GM19351 (cell line): ENCODE measurements around the gene NUMA1.

Experiments
- ATAC-seq: cut with Tn5 transposase; IDR thresholded peaks from one replicate; pipeline ENCODE4 v1.9.1; 2021; ENCODE audit warnings: mild to moderate bottlenecking, moderate library complexity; ENCODE audit not compliant: unreplicated experiment

Gene NUMA1

DNA sequence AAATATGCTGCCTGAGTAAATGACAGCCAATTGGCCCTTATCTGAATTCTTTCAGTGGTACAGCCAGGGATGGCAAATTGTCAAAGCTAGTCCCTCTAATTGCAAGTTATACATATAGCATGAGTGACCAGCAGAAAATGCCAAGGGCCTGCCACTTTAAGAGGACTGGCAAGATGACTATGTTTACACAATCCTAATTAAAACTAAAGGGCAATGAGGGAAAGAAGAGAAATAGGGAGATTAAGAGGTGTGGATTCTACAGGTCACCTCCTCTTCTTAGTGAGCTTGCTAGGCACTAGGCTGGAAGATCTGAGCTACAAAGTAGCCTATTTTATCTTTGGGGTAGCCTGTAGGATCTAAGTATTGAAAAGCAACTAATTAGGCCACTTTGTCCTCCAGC, 13.5 kb downstream of the NUMA1 start:
- ATAC-seq: no peak

DNA sequence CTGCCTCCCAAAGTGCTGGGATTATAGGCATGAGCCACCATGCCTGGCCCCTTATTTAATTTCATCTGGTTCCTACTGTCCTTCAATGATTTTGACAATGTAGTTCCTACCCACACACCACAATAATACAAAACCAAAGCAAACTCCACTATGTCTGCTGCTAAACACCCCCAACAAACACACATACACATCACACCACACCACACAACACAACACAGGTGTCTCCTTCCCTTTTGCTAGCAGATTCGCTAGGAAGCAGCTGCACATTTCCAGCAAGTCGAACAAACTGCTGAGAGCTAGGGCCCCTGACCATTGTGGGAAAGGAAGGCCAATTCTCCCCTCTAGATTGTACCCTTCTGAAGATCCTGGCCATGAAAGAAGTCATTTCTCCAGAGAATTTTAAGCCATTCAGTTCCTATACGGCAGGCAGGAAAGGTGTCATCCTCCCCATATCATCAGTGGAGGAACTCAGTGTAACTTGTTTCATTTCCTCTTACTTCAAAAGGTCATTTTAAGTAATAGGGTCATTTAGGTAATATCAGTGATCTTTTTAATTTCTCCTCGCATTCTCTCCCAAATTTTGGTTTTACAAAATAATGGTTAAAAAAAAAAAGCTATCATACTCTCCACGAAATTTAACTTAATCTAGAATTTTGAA, 18.5 kb downstream of the NUMA1 start:
- ATAC-seq: no peak

DNA sequence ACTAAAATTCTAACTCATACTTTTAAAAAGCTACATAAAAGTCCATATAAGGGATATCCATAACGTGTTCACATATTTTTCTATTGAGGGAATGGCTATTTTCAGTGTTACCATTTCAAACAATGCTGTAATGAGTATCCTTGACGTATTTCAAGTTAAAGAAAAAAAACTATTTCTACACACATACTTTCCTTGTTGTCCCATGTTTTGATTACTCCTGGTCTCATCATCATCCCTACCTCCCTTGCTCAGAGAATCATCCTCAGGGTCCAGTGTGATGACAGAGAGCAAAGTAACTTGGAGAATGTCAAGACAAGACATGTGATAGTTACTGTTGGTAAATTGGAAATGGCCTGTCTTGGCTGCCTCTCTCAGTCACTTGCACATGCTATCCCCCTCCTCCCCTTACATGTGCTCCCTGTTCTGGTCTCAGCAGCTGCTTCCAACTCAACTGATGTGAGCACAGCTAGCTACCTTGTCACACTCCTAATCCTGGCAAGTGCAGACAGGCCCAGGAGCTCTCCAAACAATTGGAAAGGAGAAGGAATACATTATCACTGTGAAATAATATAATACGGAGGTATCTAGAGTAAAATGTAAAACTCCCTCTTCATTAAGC, 21.8 kb downstream of the NUMA1 start:
- ATAC-seq: no peak

DNA sequence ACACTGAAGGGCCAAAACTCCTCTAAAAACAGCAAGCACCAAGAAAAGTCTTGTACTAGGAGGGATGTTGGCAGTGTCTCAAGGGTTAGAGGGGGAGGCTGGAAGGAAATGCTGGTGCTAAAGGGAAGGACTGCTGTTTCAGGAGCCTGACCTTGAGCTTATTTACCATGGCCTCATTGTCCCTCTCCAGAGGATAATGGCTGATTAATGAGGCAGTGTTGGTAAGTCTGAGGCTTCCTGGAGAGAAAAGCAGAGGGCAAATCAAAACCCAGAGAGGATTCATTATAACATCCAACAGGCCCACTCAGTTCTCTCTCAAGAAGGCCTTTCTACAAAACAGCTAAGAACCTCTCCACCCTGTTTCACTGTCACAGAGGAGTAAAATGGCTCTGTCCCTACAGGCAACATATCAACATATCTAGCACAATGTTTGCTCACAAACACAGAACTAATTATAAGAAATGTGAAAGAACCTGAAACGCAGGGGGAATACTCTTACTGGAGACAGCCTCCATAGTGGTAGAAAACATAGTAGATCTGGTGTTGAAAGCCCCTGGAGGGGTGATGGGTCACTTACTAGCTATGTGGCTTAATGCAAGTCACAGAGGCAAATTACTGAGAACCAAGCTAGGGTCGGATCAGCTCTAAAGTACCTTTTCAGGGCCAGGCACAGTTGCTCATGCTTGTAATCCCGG, 31.4 kb downstream of the NUMA1 start:
- ATAC-seq: no peak

DNA sequence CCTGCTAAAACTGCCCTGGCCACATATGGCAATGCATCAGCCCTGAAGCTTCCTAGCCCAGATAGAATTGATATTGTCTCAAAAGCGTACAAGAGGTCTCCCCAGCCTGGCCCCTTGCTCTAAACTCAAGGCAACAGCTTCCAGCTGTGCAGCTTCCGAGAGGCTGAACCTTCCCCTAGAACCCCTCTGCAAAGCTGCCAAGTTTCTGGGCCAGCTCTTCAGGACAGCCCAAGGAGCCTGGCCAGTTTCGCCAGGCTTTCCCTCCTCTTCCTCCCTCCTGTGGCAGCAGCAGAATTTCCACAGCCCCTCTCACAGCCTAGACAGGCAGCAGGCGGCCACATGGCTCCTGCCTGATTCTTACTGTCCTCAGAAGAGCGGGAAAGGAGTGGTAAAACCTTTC, 34.5 kb downstream of the NUMA1 start:
- ATAC-seq: no peak

DNA sequence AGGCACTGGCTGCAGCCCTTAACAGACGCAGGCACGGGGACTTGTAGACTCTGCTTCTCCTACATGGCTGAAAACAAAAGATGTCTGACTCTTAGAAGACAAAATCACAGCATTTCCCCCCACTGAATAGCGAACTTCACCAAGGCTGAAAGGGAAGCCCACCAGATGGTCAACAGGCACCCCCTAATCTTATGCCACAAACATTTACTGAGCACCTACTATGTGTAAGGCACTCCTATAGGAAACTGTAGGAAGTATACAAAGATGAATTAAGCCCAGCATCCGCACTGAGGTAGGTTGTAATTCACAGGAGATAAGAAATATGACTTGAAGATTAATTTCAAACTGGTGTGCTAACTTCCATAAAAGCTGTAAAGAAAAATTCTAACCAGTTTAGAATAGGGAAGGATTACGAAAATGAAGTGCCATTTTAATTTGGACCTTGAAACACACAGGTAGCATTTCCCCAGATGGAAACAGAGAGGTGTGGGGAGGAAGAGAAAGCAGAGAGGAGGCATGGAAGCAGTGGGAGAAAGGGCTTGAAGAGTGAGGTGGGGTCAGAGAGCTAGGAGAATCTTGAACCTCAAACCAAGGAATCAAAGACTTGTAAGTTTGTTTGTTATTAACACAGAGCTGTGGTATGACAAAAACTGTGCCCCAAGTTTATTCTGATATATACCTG, 38.1 kb downstream of the NUMA1 start:
- ATAC-seq: no peak

DNA sequence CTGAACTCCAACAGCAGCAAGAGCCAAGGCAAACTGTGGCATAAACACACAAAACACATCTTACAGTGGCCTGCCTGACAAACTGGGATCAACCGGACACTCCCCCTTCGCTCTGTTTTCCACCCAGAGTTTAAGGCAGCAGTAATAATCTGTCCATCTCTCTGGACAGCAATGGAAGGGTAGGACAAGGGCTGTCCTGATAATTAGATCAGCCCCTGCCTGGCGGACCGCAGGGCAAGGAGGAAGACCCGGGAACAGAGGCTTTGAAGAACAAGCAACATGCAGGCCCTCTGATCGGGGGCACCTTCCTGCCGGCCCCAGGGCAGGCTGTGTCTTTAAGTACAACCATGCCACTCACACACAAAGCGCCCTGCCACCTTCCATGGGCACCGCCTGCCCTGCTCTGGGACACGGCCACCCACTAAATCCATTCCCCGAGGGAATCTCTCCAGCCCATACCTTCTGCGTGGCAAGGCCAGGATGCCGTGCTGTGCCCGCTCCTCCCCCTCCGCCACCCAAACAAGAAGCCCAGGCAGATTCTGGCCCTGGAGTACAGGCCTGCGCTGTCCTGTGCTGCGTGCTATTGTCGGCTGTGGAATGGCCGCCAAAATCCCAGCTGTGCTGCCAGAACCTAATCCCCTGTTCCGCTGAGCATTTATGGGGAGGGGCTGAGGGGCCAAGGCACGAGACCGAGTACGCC, 38.8 kb downstream of the NUMA1 start:
- no peak for ATAC-seq

DNA sequence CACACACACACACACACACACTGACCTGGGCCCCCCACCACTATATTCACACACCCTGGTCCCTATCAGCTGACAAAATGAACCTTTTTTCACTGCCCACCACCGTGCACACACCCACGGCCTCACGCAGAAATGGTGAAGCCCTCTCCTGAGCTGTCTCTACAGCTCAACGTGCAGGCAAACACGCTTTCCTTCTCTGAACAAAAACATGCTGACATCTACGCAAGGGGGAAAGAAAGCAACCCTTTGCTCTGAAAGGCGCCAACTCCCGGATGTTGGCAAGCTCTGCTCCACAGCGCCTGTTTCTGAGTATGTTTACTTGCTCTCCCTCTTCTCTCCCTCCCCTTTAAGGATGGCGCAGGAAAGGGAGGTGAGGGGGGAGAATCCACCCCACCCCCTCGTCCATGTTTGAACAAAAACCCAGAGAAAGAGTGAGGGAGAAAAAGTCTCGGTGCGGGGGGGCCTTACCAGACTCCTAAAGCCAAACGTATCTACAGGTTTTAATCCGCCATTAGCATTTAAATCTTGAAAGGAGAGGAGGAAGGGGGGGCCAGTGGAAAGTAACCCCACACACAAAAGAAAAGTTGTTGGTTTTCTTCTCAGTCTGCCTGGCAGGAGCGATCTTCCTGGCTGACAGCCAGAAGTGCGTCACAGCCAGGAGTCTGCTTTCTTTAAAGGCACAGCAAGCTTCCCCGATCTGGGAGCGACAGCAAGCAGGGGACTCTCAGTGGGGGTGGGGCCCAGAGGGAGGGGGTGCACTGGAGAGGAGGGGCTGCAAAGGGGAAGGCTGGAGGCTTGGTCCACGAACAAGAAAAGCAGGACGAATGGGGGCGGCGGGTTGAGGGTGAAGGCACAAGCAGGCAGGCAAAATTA, 39.6 kb downstream of the NUMA1 start:
- no peak for ATAC-seq

DNA sequence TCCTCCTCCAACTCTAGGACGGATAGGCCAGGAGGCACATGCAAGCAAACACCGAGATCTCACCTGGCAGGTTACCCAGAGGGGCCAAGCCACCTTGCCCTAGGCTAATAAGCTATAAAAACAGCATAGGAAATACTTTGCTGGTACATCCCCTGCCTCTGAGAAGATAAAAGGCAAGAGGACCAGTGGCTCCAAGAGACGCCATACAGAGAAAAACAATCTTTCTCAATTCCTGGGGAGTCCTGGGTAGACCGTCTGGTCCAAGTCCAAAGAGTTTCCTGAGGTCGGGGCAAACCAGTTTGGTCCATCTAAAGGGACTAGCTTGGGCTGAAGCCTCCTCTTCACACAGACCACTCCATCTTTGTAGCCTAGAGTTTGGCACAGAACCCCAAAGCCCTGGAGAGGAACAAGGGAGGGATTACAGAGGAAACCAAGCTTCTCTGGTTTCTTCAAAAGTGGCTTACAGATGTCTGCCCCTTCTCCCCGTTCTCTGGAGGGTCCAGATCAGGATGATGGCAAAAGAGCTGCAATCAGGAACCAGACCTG, 40.4 kb downstream of the NUMA1 start:
- ATAC-seq: no peak

DNA sequence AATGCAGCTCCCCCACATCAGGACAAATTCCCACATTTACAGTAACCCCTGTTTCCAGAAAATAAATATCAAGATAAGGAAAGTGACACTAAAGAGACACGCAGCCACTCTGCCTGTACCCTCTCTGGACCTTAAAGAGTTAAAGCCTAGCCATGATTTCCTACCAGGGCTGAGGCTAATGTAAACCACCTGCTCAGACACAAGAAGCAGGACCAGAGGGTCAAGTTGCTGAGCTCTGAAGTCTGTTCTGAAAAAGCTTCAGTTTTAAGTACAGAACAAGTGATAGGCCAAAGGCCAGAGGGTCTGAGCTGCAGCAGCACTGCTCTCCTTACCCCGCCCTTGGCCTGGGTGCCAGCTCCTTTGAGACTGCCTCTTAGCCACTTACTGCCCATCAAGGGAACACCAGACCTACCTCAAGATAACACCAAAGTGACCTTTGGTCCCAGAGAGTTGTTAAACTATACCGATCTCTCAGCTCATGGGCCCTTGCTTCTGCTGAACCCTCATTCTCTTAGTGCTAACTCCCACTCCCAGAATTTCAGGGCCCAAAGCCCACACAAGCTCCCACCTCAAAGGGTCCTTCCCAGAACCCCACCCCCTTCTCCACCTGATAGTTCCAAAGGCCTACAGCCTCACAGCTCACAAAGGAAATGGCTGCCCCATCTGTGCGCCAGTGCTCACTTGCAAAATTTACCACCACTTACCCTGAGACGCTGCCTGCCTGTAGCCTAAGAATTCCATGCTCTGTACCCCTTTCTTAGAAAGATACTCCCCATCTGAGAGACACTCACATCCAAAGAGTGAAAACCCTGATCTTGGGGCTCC, 41.1 kb downstream of the NUMA1 start:
- no peak for ATAC-seq

DNA sequence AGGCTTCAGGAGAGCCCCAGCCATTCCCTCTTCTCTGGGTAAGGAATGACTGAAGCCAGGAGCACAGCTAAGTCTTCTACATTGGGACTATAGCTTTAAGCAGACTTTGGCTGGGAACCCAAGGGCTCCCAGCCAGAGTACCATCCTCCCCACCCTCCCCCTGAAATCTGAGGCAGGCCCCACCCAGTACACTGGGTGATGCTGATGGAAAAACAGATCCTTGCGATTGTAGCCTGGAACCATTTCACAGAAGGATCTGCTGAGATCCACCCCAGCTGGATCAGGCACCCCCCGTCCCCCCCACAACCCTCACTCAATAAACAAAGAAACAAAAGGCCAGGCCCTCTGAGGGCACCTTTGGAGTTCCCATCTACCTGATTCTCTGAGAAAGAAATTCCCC, 41.9 kb downstream of the NUMA1 start:
- ATAC-seq: no peak

DNA sequence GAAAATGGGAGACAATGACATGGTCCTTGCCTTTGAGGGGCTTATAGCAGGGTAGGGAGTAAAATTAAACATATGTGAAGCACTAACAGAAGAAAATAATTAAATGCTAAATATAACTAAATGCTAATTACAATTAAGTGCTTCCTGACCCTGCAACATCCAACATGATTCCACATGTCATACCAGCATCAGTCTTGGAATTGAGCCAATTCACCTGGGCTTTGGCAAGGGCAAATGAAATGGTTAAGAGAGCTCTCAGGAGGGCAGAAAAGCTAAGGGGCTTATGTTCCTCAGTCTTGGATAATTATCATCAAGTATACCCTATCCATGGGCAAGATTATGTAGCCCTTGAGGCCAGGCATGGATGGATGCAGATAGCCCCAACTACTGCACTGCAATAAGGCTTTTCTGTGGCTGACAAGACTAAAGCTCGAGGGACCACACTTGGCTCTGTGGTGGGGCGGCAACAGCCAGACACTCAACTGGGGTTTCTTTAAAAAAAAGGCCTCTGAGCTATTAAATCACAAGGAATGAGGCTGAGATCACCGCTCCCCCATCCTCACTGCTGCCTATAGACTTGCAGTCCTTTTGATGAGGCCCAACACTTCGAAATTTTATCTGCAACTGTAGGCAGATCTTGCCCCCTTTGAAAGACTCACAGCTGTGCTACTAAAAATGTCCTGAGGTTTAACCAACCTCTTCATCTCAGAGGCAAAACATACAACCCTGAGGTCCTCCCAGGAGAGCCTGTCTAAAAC, 42.6 kb downstream of the NUMA1 start:
- ATAC-seq: no peak

DNA sequence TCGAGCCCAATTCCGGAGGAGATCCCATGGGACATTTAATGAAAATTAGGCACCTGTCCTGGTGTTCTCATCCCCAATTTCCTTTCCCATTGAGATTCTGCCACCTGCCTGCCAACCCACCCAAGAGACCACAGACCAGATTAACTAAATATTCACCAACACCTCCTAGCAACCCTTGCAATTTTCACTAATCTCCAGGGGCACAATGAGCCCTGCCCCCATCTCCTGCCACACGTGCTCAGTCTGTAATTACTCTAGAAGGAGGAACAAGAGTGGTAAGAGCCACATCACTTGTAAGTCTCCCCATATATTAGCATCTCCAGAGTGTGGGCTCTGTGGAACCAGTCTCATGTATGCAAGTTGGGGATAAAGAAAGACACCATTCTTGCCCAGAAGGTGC, 43.7 kb downstream of the NUMA1 start:
- no peak for ATAC-seq

DNA sequence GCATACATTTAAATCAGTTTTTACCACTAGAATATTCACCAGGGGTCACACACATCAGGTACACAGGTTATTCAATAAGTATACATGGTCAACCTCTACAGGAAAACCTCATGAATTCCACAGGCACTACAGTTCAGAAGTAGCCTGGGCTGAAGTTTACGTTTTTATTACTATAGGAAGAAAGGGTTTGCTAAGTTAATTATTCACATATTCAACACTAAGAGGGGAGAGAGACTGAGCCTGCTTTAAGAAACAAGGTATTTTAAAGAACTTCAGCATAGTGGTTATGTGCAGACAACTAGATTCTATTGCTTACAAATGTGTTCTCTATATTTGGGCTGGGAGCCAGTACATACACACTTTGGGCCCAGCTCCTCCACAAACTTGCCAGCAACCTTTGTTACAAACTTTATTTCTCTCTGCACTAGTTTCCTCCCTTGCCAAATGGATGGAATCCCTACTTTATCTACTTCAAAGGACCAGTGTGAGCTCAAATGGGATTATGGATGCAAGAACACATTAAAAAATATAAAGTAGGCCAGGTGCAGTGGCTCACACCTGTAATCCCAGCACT, 49.8 kb downstream of the NUMA1 start:
- ATAC-seq: no peak

DNA sequence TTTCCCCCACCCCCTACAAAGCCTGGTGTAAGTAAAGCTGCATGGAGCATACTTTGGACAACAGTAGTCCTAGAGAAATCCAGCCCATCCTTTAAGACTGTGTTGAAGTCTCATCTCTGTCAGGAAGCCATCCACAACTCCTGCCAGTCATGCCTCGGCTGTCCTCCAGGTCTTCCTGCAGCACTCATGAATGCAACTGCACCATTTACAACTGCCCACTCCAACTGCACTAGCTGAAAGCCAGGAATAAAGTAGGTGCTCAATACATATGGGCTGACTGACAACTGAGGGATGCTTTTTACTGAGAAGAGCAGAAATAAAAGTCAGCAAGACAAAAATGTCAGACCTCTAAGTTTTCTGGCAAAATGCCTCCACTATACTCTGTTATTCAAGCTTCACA, 54.3 kb downstream of the NUMA1 start:
- ATAC-seq: no peak

DNA sequence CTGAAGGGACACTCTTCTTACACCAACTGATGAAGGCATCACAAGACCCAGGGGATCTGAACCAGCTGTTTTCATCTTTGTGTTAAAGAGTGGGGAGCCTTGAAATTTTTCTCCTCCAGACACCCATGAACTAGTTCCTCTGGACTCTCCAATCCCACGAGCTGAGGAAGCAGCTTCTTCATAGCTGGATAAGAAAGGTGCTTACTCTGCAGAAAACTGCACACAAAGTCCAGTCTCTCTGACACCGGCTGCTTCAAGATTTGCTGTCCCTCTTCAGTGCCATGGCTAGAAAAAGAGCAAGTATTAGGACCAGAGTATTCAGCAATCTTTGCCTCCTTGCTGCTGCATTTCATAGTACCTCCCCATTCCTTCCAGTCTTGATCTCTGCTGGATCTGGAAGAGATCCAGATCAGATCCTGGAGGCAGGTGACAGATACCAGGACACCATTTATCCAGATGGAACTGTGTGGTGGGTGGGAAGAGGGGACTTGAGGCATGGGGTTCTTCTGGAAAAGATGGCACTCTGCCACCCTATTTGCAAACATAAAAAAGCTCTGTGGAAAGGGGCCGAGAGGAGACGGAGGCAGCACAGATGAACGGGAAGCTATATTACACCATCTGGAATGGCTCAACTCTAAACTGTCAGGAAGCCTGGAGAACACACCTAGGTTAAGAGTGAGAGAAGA, 56.1 kb downstream of the NUMA1 start:
- no peak for ATAC-seq

DNA sequence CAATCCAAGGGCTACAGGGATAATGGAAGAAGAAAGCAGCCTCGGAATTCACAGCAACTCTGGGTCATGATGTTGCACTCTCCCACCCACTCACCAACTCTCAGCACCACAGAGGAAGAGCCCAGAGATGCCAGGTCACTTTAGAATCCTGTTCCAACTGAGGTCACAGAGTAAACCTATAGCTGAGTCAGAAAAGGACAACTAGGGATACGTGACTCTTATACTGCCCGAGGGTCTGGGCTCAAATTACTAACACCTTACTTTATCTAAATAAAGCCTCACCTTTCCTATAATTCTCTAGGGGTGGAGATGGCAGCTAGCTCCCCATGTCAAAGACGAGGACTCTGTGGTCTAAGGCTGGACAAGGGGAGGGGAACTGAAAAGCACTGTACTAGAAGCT, 57.0 kb downstream of the NUMA1 start:
- ATAC-seq: no peak

DNA sequence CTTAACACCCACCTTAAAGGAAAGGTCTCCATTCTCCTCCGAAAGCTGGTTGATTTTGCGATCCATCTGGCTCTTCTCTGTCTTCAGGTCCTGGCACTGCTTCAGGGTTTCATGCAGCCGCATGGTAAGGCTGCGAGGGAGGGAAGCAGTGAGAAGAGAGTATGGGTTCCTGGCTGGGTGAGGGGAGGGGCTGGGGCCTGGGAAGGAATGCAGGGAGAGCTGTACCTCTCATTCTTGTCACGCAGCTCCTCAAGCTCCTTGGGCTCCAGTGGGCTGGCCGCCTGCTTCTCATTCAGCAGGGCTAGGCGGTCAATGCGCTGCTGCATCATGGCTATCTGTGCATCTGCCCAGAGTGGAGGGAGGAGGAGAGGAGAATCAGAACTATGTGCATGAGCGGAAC, 62.2 kb downstream of the NUMA1 start:
- no peak for ATAC-seq
